ENCODE measurements around the gene ATP5F1B. TPM values are rescaled to one million over a fixed set of nuclear protein-coding genes. Genes with fewer than 3 reads are reported as not detected.

ATP5F1B gene
- total RNA-seq, 4 donors from 2014 or later: 310 to 557 (median 431) TPM

- peaks cover 25 to 30% of the 10 kb centered on the region in 2 donors for H3K4me1 ChIP-seq
- peak overlapping the region; percentile 94 to 100 (median 97) for H3K27ac ChIP-seq
- H3K36me3 ChIP-seq: no peaks in the 10 kb centered on the region
- peak; percentile 84 to 86 for DNase-seq
- WGBS, 2 donors: 0 to 1% methylated on average over 27 to 52 of the region's 62 CpGs
- TF ChIP-seq, protein P1, sequence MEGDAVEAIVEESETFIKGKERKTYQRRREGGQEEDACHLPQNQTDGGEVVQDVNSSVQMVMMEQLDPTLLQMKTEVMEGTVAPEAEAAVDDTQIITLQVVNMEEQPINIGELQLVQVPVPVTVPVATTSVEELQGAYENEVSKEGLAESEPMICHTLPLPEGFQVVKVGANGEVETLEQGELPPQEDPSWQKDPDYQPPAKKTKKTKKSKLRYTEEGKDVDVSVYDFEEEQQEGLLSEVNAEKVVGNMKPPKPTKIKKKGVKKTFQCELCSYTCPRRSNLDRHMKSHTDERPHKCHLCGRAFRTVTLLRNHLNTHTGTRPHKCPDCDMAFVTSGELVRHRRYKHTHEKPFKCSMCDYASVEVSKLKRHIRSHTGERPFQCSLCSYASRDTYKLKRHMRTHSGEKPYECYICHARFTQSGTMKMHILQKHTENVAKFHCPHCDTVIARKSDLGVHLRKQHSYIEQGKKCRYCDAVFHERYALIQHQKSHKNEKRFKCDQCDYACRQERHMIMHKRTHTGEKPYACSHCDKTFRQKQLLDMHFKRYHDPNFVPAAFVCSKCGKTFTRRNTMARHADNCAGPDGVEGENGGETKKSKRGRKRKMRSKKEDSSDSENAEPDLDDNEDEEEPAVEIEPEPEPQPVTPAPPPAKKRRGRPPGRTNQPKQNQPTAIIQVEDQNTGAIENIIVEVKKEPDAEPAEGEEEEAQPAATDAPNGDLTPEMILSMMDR (IDR thresholded peaks at IDR 0.05): no peak
- TF ChIP-seq POLR2A (IDR thresholded peaks at IDR 0.05): peak in 1 of 2 donors; percentile 61
- intact Hi-C loops (cut with DNase I): loop anchor here (5.0 kb wide), 2 partner anchors 35 to 40 kb away; partner anchors contain the start of gene ATP5F1B
- no peaks in the 10 kb centered on the region for H3K9me3 ChIP-seq
- no peaks in the 10 kb centered on the region for H3K27me3 ChIP-seq
- H3K4me3 ChIP-seq (replicated peaks in 1 of 3): peak overlapping the region; percentile 15 to 68 (median 56)
Measured at GRCh38 chr12:56687223-56688128, 41.7 kb upstream of the ATP5F1B start.

- DNase-seq: no peak
Measured at GRCh38 chr12:56684745-56685359, 39.1 kb upstream of the ATP5F1B start.

DNA sequence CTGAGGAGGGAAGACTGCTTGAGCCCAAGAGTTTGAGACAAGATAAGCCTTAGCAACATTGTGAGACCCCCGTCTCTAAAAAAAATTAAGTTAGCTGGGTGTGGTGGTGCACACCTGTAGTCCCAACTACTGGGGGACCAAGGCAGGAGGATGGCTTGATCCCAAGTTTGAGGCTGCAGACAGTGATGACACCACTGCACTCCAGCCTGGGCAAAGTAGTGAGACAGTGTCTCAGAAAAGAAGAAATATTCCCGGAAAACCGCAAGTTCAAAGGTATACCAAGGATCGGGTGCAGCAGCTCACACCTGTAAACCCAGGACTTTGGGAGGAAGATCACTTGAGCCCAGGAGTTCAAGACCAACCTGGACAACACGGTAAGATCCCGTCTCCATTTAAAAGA lies 36.5 kb upstream of the ATP5F1B start:
- TF ChIP-seq, protein P1 (IDR thresholded peaks at IDR 0.05): no peak
- TF ChIP-seq POLR2A (IDR thresholded peaks at IDR 0.05): no peak
- 90 to 94% methylated on average over 6 of the region's 6 CpGs for WGBS, 2 donors
- H3K27ac ChIP-seq: no peak overlapping the region
- no peaks in the 10 kb centered on the region for H3K27me3 ChIP-seq
- no peaks in the 10 kb centered on the region for H3K9me3 ChIP-seq
- DNase-seq: no peak
- no peaks in the 10 kb centered on the region for H3K36me3 ChIP-seq
- peaks cover 29 to 31% of the 10 kb centered on the region in 2 donors for H3K4me1 ChIP-seq
- H3K4me3 ChIP-seq (replicated peaks in 1 of 3): no peak overlapping the region
- intact Hi-C loops (cut with DNase I): no loop called here

More at GRCh38 chr12:56684745-56685359, 39.1 kb upstream of the ATP5F1B start:
- Histone ChIP-seq H3K4me3 (replicated peaks in 1 of 3) (peak overlapping the region in 1 of 3 donors; percentile 8), H3K36me3 (no peaks in the 10 kb centered on the region), H3K4me1 (peaks cover 32 to 37% of the 10 kb centered on the region in 2 donors), H3K9me3 (no peaks in the 10 kb centered on the region), H3K27ac (peak overlapping the region in 2 of 3 donors; percentile 50 to 100), H3K27me3 (no peaks in the 10 kb centered on the region)
- intact Hi-C loops (cut with DNase I): loop anchor here (5.0 kb wide), 2 partner anchors 37 to 38 kb away; partner anchors contain the start of gene ATP5F1B
- TF ChIP-seq POLR2A (IDR thresholded peaks at IDR 0.05): no peak
- WGBS, 2 donors: 14 to 19% methylated on average over 8 of the region's 8 CpGs

DNA sequence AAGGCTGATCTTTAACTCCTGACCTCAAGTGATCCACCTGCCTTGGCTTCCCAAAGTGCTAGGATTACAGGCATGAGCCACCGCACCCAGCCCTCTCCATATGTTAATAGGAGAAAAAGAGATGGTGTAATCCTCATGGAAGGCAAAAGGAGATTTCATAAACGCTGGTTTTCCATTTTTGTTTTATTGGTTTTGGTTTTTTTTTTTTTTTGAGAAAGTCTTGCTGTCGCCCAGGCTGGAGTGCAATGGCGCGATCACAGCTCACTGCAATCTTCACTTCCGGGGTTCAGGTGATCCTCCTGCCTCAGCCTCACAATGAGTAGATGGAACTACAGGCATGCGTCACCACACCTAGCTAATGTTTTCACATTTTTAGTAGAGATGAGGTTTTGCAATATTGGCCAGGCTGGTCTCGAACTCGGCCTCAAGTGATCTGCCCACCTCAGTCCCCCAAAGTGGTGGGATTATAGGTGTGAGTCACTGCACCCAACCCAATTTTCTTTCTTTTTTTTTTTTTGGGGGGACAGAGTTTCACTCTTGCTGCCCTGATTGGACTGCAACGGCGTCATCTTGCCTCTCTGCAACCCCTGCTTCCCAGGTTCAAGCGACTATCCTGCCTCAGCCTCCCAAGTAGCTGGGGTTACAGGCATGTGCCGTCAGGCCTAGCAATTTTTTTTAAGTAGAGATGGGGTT lies 34.2 kb upstream of the ATP5F1B start:
- intact Hi-C loops (cut with DNase I): no loop called here

More for the DNA sequence above, 34.2 kb upstream of the ATP5F1B start:
- H3K27ac ChIP-seq: no peak overlapping the region
- no peaks in the 10 kb centered on the region for H3K36me3 ChIP-seq
- no peak for DNase-seq
- 92 to 93% methylated on average over 13 of the region's 13 CpGs for WGBS, 2 donors
- TF ChIP-seq, protein P1 (IDR thresholded peaks at IDR 0.05): no peak
- no peak for TF ChIP-seq POLR2A (IDR thresholded peaks at IDR 0.05)
- H3K27me3 ChIP-seq: no peaks in the 10 kb centered on the region
- H3K4me1 ChIP-seq: peaks cover 14 to 18% of the 10 kb centered on the region in 2 donors
- no peak overlapping the region for H3K4me3 ChIP-seq (replicated peaks in 1 of 3)
- no peaks in the 10 kb centered on the region for H3K9me3 ChIP-seq
